Prostate gland (tissue), 2 donors: ENCODE results near the gene PEX6.

Experiments
- POLR2A ChIP-seq: fragments of 450-650 bp; IDR thresholded peaks from one replicate; pipeline ENCODE4 v1.6.1; 2016; ENCODE audit warnings: antibody characterized with exemption, mild to moderate bottlenecking
- POLR2AphosphoS5 ChIP-seq: sonication (generic); formaldehyde crosslinking; IDR thresholded peaks from one replicate; pipeline ENCODE4 v1.6.1; 2017; ENCODE audit warnings: antibody characterized with exemption
- TF ChIP-seq, protein P1 (sequence below), 4 experiments: fragments of 200-600 bp in 2 of 4; fragments of 450-650 bp in 2 of 4; sonication (generic) in 2 of 4; IDR thresholded peaks; 1 replicate in 3 of 4; 2 replicates in 1 of 4; pipeline ENCODE4 v1.5.1; 2016 to 2019; ENCODE audit warnings: antibody characterized with exemption in 4 of 4, mild to moderate bottlenecking in 2 of 4, moderate library complexity in 2 of 4

DNA sequence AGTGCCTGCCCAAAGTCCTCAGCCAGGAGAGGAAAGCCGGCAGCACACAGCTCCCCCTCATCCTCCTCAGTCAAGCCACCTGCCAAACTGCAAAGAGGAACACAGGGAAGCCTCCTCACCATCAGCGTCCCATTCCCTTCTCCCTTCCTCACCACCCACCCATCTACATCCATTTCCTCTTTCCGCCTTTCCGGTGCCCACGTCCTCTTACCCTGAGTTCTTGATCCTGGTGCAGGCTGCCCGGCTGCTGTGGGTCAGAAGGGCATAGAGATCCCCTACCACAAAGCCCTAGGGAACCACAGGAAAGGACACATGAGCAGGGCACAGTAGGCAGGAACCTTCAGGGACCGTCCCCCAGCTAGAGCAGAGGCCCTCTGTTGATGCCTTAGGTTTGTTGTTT is 12.4 kb downstream of the PEX6 start:
- TF ChIP-seq, protein P1, sequence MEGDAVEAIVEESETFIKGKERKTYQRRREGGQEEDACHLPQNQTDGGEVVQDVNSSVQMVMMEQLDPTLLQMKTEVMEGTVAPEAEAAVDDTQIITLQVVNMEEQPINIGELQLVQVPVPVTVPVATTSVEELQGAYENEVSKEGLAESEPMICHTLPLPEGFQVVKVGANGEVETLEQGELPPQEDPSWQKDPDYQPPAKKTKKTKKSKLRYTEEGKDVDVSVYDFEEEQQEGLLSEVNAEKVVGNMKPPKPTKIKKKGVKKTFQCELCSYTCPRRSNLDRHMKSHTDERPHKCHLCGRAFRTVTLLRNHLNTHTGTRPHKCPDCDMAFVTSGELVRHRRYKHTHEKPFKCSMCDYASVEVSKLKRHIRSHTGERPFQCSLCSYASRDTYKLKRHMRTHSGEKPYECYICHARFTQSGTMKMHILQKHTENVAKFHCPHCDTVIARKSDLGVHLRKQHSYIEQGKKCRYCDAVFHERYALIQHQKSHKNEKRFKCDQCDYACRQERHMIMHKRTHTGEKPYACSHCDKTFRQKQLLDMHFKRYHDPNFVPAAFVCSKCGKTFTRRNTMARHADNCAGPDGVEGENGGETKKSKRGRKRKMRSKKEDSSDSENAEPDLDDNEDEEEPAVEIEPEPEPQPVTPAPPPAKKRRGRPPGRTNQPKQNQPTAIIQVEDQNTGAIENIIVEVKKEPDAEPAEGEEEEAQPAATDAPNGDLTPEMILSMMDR (IDR thresholded peaks at IDR 0.05): no peak
- no peak for TF ChIP-seq POLR2A
- no peak for TF ChIP-seq POLR2AphosphoS5
